Measurements from ENCODE around the gene GPR146. TPM values are rescaled to one million over a fixed set of nuclear protein-coding genes. Genes with fewer than 3 reads are reported as not detected.

Gene GPR146
- total RNA-seq, 1 donor: not detected

- DNase-seq (ENCODE audit: low read depth): no peak
- TF ChIP-seq CTCF (IDR thresholded peaks at IDR 0.05; ENCODE audit: insufficient read depth, low read depth, low read length): no peak
- no peak overlapping the region for H3K4me3 ChIP-seq (ENCODE audit: low read depth, low read length)
Observed at GRCh38 chr7:1076184-1077072, 32.1 kb downstream of the GPR146 start.

DNA sequence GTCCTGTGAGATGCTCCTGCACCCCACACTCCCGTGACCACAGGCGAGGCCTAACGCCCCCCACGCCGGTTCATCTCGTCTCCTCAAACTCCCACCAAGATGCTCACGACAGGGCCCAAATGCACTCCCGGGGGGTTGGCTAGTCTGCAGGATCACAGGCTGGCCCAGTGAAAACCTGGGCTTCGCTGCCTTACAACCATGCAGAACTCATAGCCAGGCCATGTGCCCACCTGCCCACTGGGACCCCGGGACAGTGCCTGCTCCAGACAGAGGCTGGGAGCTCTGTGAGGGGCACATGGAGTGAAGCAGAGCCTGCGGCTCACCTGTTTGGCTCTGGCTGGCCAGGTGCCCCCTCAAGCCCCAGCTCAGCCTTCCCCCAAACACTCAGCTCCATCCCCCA, 34.2 kb downstream of the GPR146 start:
- no peak for TF ChIP-seq CTCF (IDR thresholded peaks at IDR 0.05; ENCODE audit: insufficient read depth, low read depth, low read length)
- no peak overlapping the region for H3K4me3 ChIP-seq (ENCODE audit: low read depth, low read length)
- DNase-seq (ENCODE audit: low read depth): no peak

GRCh38 chr7:1078985-1079384, 34.6 kb downstream of the GPR146 start:
- no peak overlapping the region for H3K4me3 ChIP-seq (ENCODE audit: low read depth, low read length)
- no peak for DNase-seq (ENCODE audit: low read depth)
- no peak for TF ChIP-seq CTCF (IDR thresholded peaks at IDR 0.05; ENCODE audit: insufficient read depth, low read depth, low read length)

- TF ChIP-seq CTCF (IDR thresholded peaks at IDR 0.05; ENCODE audit: insufficient read depth, low read depth, low read length): no peak
- H3K4me3 ChIP-seq (ENCODE audit: low read depth, low read length): no peak overlapping the region
- no peak for DNase-seq (ENCODE audit: low read depth)
Observed at GRCh38 chr7:1079546-1079945, 35.2 kb downstream of the GPR146 start.

DNA sequence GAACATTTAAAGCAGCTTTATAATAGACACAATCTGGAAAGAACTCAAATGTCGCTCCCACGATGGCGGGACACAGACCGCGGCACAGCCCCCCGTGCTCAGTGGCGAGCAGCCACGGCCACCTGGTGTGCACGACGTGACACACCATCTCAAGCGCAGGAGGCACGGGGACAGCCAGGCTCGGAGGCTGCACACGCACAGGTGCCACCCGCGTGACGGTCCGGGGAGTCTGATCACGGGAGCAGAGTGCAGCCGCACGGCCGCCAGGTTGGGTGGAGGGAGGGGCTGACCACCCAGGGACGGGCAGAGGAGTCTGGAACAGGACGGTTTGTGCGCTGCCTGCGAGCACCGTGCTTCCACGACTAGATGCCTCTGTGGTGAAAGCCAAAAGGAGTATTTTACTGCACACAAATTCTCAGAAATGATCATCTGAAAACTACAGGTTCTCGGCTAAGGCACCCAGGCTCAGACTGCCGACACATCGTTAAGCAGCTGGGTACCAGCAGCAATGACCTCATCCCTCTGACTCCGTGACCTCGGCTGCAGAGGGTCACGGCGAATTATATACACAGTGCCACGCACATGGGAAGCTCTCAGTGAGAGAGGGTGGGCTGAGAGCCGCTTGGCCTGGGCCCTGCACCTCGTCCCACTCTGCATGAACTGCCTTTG, 36.0 kb downstream of the GPR146 start:
- peak; percentile 36 for DNase-seq (ENCODE audit: low read depth)
- no peak overlapping the region for H3K4me3 ChIP-seq (ENCODE audit: low read depth, low read length)
- TF ChIP-seq CTCF (IDR thresholded peaks at IDR 0.05; ENCODE audit: insufficient read depth, low read depth, low read length): no peak

DNA sequence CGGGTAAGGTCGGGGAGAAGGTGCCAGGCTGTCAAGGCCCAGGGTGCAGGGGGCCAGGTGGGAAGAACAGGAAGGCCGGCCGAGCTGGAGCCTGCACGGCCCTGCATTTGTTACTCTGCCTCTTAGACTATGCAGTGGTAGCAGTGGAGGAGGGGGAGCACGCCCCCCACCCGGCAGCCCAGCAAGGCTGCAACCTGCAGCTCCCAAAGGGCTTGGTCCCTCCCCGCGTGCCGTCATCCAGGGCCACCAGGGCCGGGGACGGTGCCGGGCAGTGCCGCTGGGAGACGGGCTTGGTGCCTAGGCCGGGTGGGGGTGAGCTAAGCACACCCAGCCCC, 36.5 kb downstream of the GPR146 start:
- DNase-seq (ENCODE audit: low read depth): no peak
- TF ChIP-seq CTCF (IDR thresholded peaks at IDR 0.05; ENCODE audit: insufficient read depth, low read depth, low read length): no peak
- no peak overlapping the region for H3K4me3 ChIP-seq (ENCODE audit: low read depth, low read length)

Measured in fibroblast of villous mesenchyme (primary cell).